ENCODE results near the gene FNDC8.

GRCh38 chr17:35132816-35133550 lies 11.6 kb downstream of the FNDC8 start:
- no peak for TF ChIP-seq CTCF (conservative IDR thresholded peaks at IDR 0.05; ENCODE audit: low read length)
- no peak for TF ChIP-seq EZH2phosphoT487 (IDR thresholded peaks at IDR 0.05; ENCODE audit: borderline replicate concordance, low read depth, low read length)

Data from OCI-LY7 (cell line).